ENCODE data around the gene CCR6. TPM values are rescaled to one million over a fixed set of nuclear protein-coding genes. Genes with fewer than 3 reads are reported as not detected.

CCR6 gene
- total and polyA plus RNA-seq, 2 of the 8 experiments (the other 6 are each of a cell fraction or from before 2014, with no cell fraction given), result 0.06 TPM; not detected in 1

DNA sequence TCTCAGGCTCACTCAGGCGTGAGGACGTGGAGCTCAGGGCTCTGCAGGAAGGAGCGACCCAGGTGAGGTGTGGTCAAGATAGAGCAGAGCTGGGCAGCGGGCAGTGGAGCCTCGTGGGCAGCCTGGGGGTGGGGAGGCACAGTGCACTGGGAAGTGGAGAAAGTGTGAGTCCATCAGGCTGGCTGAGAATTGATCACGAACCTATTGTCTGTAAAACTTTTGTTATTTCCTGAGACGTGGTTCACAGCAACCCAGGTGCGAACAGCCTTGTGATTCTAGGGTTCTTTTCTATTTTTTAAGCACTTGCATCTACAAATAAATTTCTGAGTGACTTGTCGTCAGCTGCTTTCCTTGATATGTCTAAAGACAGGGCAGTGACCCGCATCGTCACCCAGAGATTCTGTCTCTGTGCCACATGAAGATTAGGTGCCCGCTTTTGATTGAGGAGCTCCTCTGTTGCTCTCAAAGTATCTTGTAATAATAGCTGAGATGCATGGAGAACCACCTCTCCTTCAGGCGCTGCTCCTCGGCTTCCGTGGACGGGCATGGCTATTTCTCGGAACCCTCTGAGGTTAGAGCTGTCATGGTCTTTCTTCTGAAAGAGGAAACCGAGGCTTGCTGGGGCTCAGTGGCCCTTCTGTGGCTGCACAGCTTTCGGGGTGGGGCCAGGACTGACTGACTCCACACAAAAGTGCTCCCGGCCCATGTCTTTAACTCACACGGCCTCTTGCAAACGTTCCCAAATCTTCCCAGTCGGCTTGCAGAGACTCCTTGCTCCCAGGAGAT is 662 bp upstream of the CCR6 start (continued):
- TF ChIP-seq CBX8 (IDR thresholded peaks at IDR 0.05; ENCODE audit: borderline replicate concordance, low read depth, low read length) (no peak), BCL11A (IDR thresholded peaks at IDR 0.05; ENCODE audit: low read depth in 2 of 2, low read length in 2 of 2) (no peak), GTF2F1 (IDR thresholded peaks at IDR 0.05; ENCODE audit: borderline replicate concordance, low read depth, low read length) (no peak), KDM4A (IDR thresholded peaks at IDR 0.05; ENCODE audit: low read depth, low read length, severe bottlenecking) (no peak)

Data from H1 (cell line).